SU-DHL-6 (cell line): Measurements from ENCODE around the gene CHD2.

Experiments
- H2AFZ ChIP-seq: fragments of 200-600 bp; sonication (generic); 2 replicates; pipeline ENCODE4 v1.6.1; 2014; ENCODE audit warnings: low read depth, mild to moderate bottlenecking, moderate library complexity, mixed read lengths, antibody characterized with exemption, low read length; ENCODE audit not compliant: severe bottlenecking
- H3F3A ChIP-seq: fragments of 200-600 bp; shearing (Covaris generic); 2 replicates; pipeline ENCODE4 v1.6.0; 2016; ENCODE audit warnings: antibody characterized with exemption, mild to moderate bottlenecking; ENCODE audit not compliant: insufficient read depth
- H3K27ac ChIP-seq: fragments of 200-600 bp; sonication (generic); 2 replicates; pipeline ENCODE4 v1.5.1; 2016; ENCODE audit warnings: low read depth, mild to moderate bottlenecking, low read length, moderate library complexity, mixed read lengths
- H3K27me3 ChIP-seq: fragments of 200-600 bp; sonication (generic), shearing (Covaris generic); 2 replicates; pipeline ENCODE4 v1.6.0; 2014; ENCODE audit warnings: mild to moderate bottlenecking, low read length
- H3K36me3 ChIP-seq: fragments of 200-600 bp; sonication (generic); 2 replicates; pipeline ENCODE4 v1.6.1; 2014; ENCODE audit warnings: mild to moderate bottlenecking, low read length, mixed read lengths
- H3K4me2 ChIP-seq: fragments of 300-600, 200-600 bp; shearing (Covaris generic), sonication (generic); 2 replicates; pipeline ENCODE4 v1.6.0; 2014; ENCODE audit warnings: low read length, low read depth, mild to moderate bottlenecking; ENCODE audit not compliant: poor library complexity, severe bottlenecking
- H3K4me3 ChIP-seq: fragments of 200-600 bp; sonication (generic); 2 replicates; pipeline ENCODE4 v1.5.1; 2014; ENCODE audit warnings: antibody characterized with exemption, low read length, mild to moderate bottlenecking, mixed read lengths; ENCODE audit not compliant: insufficient read depth, poor library complexity, severe bottlenecking
- H3K79me2 ChIP-seq: fragments of 200-600 bp; sonication (generic); 2 replicates; pipeline ENCODE4 v1.6.1; 2014; ENCODE audit warnings: mild to moderate bottlenecking, low read length, moderate library complexity; ENCODE audit not compliant: insufficient read depth
- H3K9ac ChIP-seq: fragments of 200-600 bp; sonication (generic); 2 replicates; pipeline ENCODE4 v1.7.0; 2014; ENCODE audit warnings: mild to moderate bottlenecking, low read length
- H3K9me2 ChIP-seq: fragments of 200-600 bp; sonication (generic); replicated peaks from 2 replicates; pipeline ENCODE4 v1.6.1; 2014; ENCODE audit warnings: low read length; ENCODE audit not compliant: insufficient read depth
- H3K9me3 ChIP-seq: fragments of 200-600 bp; sonication (generic); 2 replicates; pipeline ENCODE4 v1.6.1; 2014; ENCODE audit warnings: low read length, mixed read lengths; ENCODE audit not compliant: insufficient read depth
- H4K20me1 ChIP-seq: fragments of 200-600 bp; sonication (generic); 2 replicates; pipeline ENCODE4 v1.6.1; 2014; ENCODE audit warnings: low read depth, mild to moderate bottlenecking, antibody characterized with exemption, low read length, moderate library complexity, mixed read lengths
- CTCF ChIP-seq: fragments of 200-600 bp; sonication (generic); IDR thresholded peaks from one replicate; pipeline ENCODE4 v1.5.1; 2017; ENCODE audit warnings: antibody characterized with exemption, mild to moderate bottlenecking, low read length, moderate library complexity; ENCODE audit not compliant: insufficient read depth, poor library complexity, severe bottlenecking
- EZH2phosphoT487 ChIP-seq: fragments of 200-600 bp; sonication (generic), shearing (Covaris generic); conservative IDR thresholded peaks from 2 replicates; pipeline ENCODE4 v1.6.1; 2018; ENCODE audit warnings: mild to moderate bottlenecking, antibody characterized with exemption, low read length, moderate library complexity, mixed read lengths

The CHD2 gene

DNA sequence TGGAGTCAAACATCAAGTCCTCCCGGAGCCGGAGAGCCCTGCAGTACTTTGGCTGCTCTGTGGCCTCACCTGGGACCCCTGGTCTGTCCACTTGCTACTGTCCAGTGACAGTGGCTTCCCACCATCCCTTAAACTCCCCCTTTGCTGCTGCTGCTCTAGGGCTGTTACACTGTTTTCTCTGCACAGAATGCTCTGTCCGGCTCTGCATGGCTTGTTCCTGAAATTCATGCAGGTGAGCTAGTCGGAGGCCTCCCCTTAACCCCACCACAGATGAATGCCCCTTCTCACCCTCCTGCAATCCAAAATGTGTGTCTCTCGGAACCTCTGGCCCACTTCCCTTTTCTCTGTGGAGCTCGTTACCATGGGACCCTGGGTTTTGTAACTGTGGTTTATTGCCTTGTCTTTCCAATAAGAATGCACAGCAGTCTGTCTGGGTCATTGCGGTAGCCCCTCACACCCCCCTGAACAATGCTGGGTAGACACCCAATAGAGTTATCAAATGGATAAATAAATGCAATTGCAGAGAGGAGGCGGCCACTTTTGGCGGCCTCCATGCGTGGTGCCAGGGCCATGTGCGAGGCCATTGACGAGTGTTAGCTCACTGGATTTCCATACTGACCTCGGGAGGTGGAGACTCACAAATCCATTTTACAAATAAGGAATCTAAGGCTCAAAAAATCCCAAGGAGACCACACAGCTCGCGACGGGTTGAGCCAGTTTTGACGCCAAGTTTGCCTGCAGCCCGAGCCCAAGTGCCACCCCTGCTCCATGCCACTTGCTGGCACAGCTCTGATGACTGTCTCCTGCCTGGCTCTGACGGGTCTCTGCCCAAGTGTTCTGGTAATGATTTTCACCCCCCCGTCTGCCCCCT is 140.4 kb downstream of the CHD2 start:
- H3F3A ChIP-seq: no peaks in the 10 kb centered on the region
- no peaks in the 10 kb centered on the region for H4K20me1 ChIP-seq
- H2AFZ ChIP-seq: no peak overlapping the region
- no peaks in the 10 kb centered on the region for H3K9me3 ChIP-seq
- no peaks in the 10 kb centered on the region for H3K36me3 ChIP-seq
- no peak overlapping the region for H3K27ac ChIP-seq
- no peak overlapping the region for H3K9ac ChIP-seq
- no peak overlapping the region for H3K4me2 ChIP-seq
- TF ChIP-seq CTCF (no peak), EZH2phosphoT487 (no peak)
- no peaks in the 10 kb centered on the region for H3K9me2 ChIP-seq
- H3K4me3 ChIP-seq: no peak overlapping the region
- H3K27me3 ChIP-seq: no peaks in the 10 kb centered on the region
- no peaks in the 10 kb centered on the region for H3K79me2 ChIP-seq

- Histone ChIP-seq H3K27me3 (no peaks in the 10 kb centered on the region), H3K36me3 (no peaks in the 10 kb centered on the region), H3K9me3 (no peaks in the 10 kb centered on the region), H4K20me1 (no peaks in the 10 kb centered on the region), H3K4me2 (no peak overlapping the region), H2AFZ (no peak overlapping the region), H3K9me2 (no peaks in the 10 kb centered on the region), H3K9ac (no peak overlapping the region), H3K79me2 (no peaks in the 10 kb centered on the region), H3K27ac (no peak overlapping the region), H3K4me3 (no peak overlapping the region), H3F3A (no peaks in the 10 kb centered on the region)
- TF ChIP-seq EZH2phosphoT487: no peak
- no peak for TF ChIP-seq CTCF
Observed at GRCh38 chr15:93041159-93041547, 141.0 kb downstream of the CHD2 start.

DNA sequence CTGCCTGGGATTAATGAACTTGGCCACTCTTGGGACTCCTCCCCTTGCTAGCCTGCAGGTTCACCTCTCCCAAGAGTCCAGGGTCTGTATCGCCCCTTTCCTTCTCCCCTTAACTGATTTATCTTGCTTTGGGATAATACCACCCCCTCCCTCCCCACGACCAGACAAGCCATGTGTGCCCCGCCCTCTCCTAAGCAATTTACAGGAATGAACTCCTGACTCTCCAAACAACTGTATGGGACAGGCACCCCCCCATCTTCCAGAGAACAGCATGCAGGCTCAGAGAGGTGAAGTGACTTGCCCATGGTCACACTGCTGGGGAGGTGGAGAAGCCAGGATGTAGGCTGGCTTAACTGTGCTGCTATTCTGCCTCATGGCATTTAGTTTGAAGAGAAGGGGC is 142.1 kb downstream of the CHD2 start:
- Histone ChIP-seq H3K4me2 (no peak overlapping the region), H4K20me1 (no peaks in the 10 kb centered on the region), H3F3A (no peaks in the 10 kb centered on the region), H3K9me3 (no peaks in the 10 kb centered on the region), H3K27ac (no peak overlapping the region), H3K36me3 (no peaks in the 10 kb centered on the region), H3K9me2 (no peaks in the 10 kb centered on the region), H3K4me3 (no peak overlapping the region), H3K79me2 (no peaks in the 10 kb centered on the region), H3K9ac (no peak overlapping the region), H2AFZ (no peak overlapping the region), H3K27me3 (no peaks in the 10 kb centered on the region)
- TF ChIP-seq CTCF (no peak), EZH2phosphoT487 (no peak)
